HPDE6-E6E7 (cell line): ENCODE measurements around the gene UBE2L6.

Experiments used
- DNase-seq: peaks from one replicate; pipeline ENCODE4 v3.0.0; 2011; ENCODE audit warnings: missing footprints; ENCODE audit errors: extremely low spot score

UBE2L6 gene

GRCh38 chr11:57567515-57568329 lies at the start of gene UBE2L6:
Gene UBE2L6 (minus strand): TSS chr11:57567672. CDS start chr11:57567611, 61 bp downstream.
- DNase-seq: peak; percentile 88

DNA sequence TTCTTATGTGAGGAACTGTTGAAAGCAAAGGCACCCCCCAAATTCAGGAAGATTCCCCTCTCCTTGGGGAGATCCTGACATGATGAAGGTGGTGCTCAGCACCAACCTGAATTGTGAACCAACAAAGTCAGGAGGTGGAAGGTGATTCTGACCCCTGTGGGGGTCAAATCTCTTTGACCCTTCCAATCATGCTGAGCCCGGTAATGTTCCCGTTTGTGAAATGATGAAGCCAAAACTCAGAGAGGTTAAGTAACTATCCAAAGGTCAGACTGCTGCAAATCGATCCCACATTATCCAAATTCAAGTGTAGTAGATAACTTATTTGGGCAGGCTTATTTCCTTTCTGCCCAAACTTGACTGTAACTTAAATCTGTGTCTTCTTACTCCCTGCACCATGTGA lies 49.1 kb upstream of the UBE2L6 start:
- no peak for DNase-seq

DNA sequence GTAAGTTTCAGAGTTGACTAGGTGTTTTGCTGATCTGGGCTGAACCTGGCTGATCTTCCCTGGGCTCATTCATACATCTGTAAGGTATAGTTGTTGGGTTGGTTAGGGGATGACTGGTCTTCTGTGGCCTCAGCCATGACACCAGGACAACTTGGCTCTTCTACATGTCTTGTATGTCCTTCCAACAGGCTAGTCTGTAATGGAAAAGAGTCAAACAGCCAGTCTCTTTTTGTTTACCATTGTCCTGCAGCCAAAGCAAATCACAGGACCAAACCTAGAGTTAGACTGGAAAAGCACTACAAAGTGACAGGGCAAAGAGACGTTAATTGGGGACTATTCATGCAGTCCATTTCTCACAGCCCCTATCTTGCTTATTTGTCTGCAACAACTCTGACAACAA lies 47.8 kb upstream of the UBE2L6 start:
- no peak for DNase-seq

DNA sequence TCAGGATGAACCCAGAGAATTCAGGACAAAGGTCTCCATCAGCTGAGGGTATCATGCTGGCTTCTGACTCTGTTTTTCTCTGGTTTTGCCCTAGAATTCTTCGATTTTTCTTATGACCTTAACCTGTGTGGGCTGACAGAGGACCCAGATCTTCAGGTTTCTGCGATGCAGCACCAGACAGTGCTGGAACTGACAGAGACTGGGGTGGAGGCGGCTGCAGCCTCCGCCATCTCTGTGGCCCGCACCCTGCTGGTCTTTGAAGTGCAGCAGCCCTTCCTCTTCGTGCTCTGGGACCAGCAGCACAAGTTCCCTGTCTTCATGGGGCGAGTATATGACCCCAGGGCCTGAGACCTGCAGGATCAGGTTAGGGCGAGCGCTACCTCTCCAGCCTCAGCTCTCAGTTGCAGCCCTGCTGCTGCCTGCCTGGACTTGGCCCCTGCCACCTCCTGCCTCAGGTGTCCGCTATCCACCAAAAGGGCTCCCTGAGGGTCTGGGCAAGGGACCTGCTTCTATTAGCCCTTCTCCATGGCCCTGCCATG lies 46.8 kb upstream of the UBE2L6 start:
- no peak for DNase-seq

- no peak for DNase-seq
Measured at GRCh38 chr11:57610170-57610569, 42.7 kb upstream of the UBE2L6 start.

DNA sequence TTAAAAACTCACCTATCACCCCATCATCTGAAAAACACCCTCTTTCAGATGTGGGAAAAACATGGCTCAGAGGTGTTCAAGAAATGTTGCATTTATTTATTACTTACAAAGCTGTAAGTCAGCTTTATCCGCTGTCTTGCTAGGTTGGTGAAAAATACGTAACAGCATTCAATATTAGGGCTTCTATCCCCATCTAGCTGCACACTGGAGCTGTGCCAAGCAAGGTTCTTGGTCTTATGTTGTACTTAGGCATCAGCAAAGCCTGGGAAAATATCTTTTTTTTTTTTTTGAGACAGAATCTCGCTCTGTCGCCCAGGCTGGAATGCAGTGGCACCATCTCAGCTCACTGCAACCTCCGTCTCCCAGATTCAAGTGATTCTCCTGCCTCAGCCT lies 37.6 kb upstream of the UBE2L6 start:
- no peak for DNase-seq

DNA sequence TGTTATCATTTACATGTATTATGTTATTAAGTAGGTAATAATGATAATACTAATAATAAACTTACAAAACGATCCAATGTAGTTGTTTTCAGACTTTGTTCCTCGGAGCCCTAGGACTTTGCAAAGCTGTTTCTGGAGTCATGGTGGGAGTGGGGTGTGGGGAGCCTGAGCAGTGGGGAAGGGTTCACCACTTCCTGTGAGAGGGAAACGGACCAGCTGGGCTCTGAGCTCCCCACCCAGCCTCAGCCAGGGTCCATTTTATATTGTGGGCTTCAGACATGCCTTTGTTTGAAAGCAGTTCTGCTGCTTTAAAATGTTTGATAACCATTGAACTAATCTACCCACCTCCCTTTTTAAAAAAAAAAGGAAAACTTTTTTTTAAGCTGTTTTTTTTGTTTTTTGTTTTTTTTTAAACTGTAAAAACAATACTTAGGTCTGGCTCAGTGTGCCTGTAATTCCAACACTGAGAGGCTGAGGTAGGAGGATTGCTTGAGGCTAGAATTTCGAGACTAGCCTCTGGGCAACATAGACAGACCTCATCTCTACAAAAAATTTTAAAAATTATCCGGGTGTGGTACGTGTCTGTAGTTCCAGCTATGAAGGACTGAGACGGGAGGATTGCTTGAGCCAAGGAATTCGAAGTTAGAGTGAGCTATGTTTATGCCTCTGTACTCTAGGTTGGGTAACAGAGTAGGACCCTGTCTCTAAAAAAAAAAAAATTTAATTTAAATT lies 37.0 kb upstream of the UBE2L6 start:
- DNase-seq: no peak

- no peak for DNase-seq
Measured at GRCh38 chr11:57601297-57601696, 33.8 kb upstream of the UBE2L6 start.

GRCh38 chr11:57599381-57599780 lies 31.9 kb upstream of the UBE2L6 start:
- DNase-seq: no peak

- no peak for DNase-seq
Measured at GRCh38 chr11:57598831-57599155, 31.3 kb upstream of the UBE2L6 start.

- DNase-seq: no peak
Measured at GRCh38 chr11:57597916-57598830, 30.7 kb upstream of the UBE2L6 start.

GRCh38 chr11:57597461-57597915 lies 30.0 kb upstream of the UBE2L6 start, which contains the start of gene SERPING1:
Gene SERPING1 (plus strand): TSS chr11:57597685. CDS start chr11:57598271, 586 bp downstream.
- DNase-seq: no peak

GRCh38 chr11:57596266-57596885 lies 28.9 kb upstream of the UBE2L6 start:
- no peak for DNase-seq

DNA sequence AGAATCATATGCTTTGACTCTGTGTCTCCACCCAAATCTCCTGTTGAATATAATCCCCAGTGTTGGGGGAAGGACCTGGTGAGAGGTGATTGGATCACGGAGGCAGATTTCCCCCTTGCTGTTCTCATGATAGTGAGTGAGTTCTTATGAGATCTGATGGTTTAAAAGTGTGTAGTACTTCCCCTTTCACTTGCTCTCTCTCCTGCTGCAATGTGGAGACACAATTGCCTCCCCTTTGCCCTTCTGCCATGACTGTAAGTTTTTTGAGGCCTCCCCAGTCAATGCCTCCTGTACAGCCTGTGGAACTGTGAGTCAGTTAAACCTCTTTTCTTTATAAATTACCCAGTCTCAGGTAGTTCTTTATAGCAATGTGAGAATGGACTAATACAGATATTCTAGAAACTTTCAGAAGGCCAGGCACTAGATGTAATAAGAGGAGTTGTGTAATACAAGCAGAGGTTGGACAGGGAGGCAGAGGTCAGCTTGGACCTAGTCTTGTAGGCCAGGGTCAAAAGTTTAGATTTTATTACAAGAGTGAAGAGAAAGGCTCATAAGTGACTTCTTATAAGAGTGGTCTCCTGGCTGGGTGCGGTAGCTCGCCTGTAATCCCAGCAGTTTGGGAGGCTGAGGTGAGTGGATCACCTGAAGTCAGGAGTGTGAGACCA lies 20.7 kb upstream of the UBE2L6 start:
- DNase-seq: no peak

DNA sequence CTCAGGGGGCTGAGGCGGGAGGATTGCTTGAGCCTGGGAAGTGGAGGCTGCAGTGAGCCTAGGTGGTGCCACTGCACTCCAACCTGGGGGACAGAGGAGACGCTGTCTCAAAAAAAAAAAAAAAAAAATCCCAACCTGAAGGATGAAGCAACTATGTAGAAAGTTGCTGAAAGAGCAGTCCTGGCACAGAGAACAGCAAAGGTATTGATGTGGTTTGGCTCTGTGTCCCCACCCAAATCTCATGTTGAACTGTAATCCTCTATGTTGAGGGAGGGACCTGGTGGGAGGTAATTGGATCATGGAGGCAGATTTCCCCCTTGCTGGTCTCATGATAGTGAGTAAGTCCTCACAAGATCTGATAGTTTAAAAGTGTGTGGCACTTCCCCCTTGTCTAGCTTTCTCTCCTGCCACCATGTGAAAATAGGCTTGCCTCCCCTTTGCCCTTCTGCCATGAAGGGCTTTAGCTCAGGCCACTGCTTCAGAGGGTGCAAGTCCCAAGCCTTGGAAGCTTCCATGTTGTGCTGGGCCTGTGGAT lies 19.3 kb upstream of the UBE2L6 start:
- DNase-seq: no peak

- DNase-seq: no peak
Measured at GRCh38 chr11:57585301-57585700, 17.8 kb upstream of the UBE2L6 start.

DNA sequence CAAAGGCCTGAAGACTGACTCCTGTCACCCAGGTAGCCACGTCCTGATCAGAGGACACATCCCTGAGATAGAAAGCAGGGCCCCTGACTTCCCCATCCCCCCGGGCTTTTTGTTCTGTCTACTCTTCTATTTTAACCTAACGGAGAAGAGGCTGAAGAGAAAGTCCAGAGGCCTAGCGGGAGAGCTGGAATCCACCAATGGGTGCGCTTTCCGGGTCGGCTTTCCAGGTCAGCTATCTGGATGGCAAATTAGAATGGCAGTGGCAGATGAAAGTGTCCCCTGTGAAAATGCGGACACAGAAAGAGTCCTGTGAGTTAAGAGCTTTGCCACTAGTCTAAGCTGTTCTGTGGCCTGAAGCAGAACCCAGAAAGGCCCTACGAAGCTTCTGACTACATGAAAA lies 16.9 kb upstream of the UBE2L6 start:
- no peak for DNase-seq

DNA sequence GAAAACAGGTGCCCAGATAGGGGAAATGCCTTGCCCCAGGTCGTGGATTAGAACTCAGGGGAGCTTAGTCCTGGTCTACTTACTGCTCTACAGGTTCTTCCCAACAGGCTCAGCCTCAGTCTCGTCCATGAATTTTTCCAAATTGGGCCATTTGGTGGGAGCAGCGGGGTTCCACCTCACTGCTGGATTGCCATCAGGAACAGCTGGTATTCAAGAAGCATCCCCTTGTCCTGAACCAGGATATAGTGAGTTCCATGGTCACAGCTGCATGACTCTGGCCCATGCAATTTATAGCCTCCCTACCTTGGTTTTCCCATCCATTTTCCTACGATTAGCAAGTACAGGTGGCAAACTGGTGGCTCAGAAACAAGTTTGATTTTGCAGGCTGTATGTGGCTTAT lies 6.6 kb upstream of the UBE2L6 start:
- no peak for DNase-seq

- no peak for DNase-seq
Measured at GRCh38 chr11:57571606-57572005, 4.1 kb upstream of the UBE2L6 start.

- DNase-seq: no peak
Measured at GRCh38 chr11:57568330-57568766, 876 bp upstream of the UBE2L6 start.
